Liver (tissue), 9 donors: ENCODE data around the gene FEZ2. TPM values are rescaled to one million over a fixed set of nuclear protein-coding genes. Genes with fewer than 3 reads are reported as not detected.

ENCODE experiments used
- DNase-seq: peaks from one replicate; pipeline ENCODE4 v3.0.0-alpha.2; 2017; ENCODE audit warnings: low spot score
- H3K27ac ChIP-seq, 2 donors: one replicate each; pipeline ENCODE4 v1.7.0; 2013; ENCODE audit warnings: inconsistent platforms in 2 of 2, low read length in 2 of 2, control low read depth in 1 of 2, low read depth in 1 of 2, mild to moderate bottlenecking in 1 of 2
- H3K27me3 ChIP-seq, 4 donors: one replicate each; pipeline versions ENCODE4 v1.6.1 to v1.7.0; 2013; ENCODE audit warnings: low read length in 3 of 4, inconsistent platforms in 1 of 4, mild to moderate bottlenecking in 1 of 4, moderate library complexity in 1 of 4; ENCODE audit not compliant: control insufficient read depth in 4 of 4, insufficient read depth in 4 of 4
- H3K36me3 ChIP-seq, 4 donors: one replicate each; pipeline versions ENCODE4 v1.6.1 to v1.7.0; 2013; ENCODE audit warnings: low read length in 3 of 4, mild to moderate bottlenecking in 3 of 4, low read depth in 1 of 4, moderate library complexity in 1 of 4; ENCODE audit not compliant: control insufficient read depth in 4 of 4, insufficient read depth in 3 of 4
- H3K4me1 ChIP-seq, 4 donors: one replicate each; pipeline versions ENCODE4 v1.6.1 to v1.7.0; 2013; ENCODE audit warnings: low read length in 3 of 4, mild to moderate bottlenecking in 3 of 4, moderate library complexity in 1 of 4; ENCODE audit not compliant: control insufficient read depth in 4 of 4, insufficient read depth in 4 of 4
- H3K4me3 ChIP-seq, 3 donors: one replicate each; pipeline versions ENCODE4 v1.6.1 to v1.7.0; 2013; ENCODE audit warnings: low read length in 3 of 3, control low read depth in 1 of 3, low read depth in 1 of 3, mild to moderate bottlenecking in 1 of 3
- H3K9ac ChIP-seq, 2 donors: one replicate each; pipeline ENCODE4 v1.7.0; 2013; ENCODE audit warnings: low read length in 2 of 2, mild to moderate bottlenecking in 2 of 2, moderate library complexity in 2 of 2, control low read depth in 1 of 2, low read depth in 1 of 2
- H3K9me3 ChIP-seq, 4 donors: one replicate each; pipeline versions ENCODE4 v1.6.1 to v1.7.0; 2013; ENCODE audit warnings: low read length in 3 of 4; ENCODE audit not compliant: control insufficient read depth in 4 of 4
- ATF3 ChIP-seq: IDR thresholded peaks from 2 replicates; pipeline ENCODE4 v1.6.1; 2016; ENCODE audit warnings: antibody characterized with exemption
- CTCF ChIP-seq: fragments of 150-350 bp; IDR thresholded peaks from 2 replicates; pipeline ENCODE4 v1.5.1; 2017; ENCODE audit warnings: improper control_type of control experiment, low read depth, low read length; ENCODE audit not compliant: missing input control
- EGR1 ChIP-seq, 2 donors: IDR thresholded peaks; 2 replicates each; pipeline ENCODE4 v1.6.1; 2016 to 2018; ENCODE audit warnings: antibody characterized with exemption in 2 of 2, low read depth in 2 of 2
- FOXA1 ChIP-seq: IDR thresholded peaks from 2 replicates; pipeline ENCODE4 v1.6.1; 2016; ENCODE audit warnings: antibody characterized with exemption
- FOXA2 ChIP-seq: IDR thresholded peaks from 2 replicates; pipeline ENCODE4 v1.6.1; 2016; ENCODE audit warnings: antibody characterized with exemption
- GABPA ChIP-seq, 2 donors: IDR thresholded peaks in 1 of 2; conservative IDR thresholded peaks in 1 of 2; 2 replicates each; pipeline ENCODE4 v1.6.1; 2016; ENCODE audit warnings: antibody characterized with exemption in 2 of 2, mild to moderate bottlenecking in 1 of 2, moderate library complexity in 1 of 2
- HNF4A ChIP-seq, 2 donors: conservative IDR thresholded peaks; 2 replicates each; pipeline ENCODE4 v1.6.1; 2016; ENCODE audit warnings: antibody characterized with exemption in 2 of 2, mild to moderate bottlenecking in 2 of 2
- HNF4G ChIP-seq: IDR thresholded peaks from 2 replicates; pipeline ENCODE4 v1.6.1; 2016; ENCODE audit warnings: antibody characterized with exemption
- JUND ChIP-seq, 2 donors: IDR thresholded peaks; 2 replicates each; pipeline ENCODE4 v1.6.1; 2016; ENCODE audit warnings: antibody characterized with exemption in 2 of 2
- MAX ChIP-seq: IDR thresholded peaks from 2 replicates; pipeline ENCODE4 v1.6.1; 2016; ENCODE audit warnings: antibody characterized with exemption
- NR2F2 ChIP-seq: IDR thresholded peaks from 2 replicates; pipeline ENCODE4 v1.6.1; 2016; ENCODE audit warnings: antibody characterized with exemption
- RAD21 ChIP-seq, 2 donors: IDR thresholded peaks; 2 replicates each; pipeline ENCODE4 v1.6.1; 2016; ENCODE audit warnings: antibody characterized with exemption in 2 of 2, mild to moderate bottlenecking in 2 of 2
- REST ChIP-seq: IDR thresholded peaks from 2 replicates; pipeline ENCODE4 v1.6.1; 2016; ENCODE audit warnings: antibody characterized with exemption, mild to moderate bottlenecking
- RXRA ChIP-seq, 2 donors: IDR thresholded peaks; 2 replicates each; pipeline ENCODE4 v1.6.1; 2017 to 2018; ENCODE audit warnings: antibody characterized with exemption in 2 of 2, mild to moderate bottlenecking in 1 of 2
- SP1 ChIP-seq: IDR thresholded peaks from 2 replicates; pipeline ENCODE4 v1.6.1; 2018; ENCODE audit warnings: antibody characterized with exemption, mild to moderate bottlenecking
- TAF1 ChIP-seq: conservative IDR thresholded peaks from 2 replicates; pipeline ENCODE4 v1.6.1; 2016; ENCODE audit warnings: antibody characterized with exemption, mild to moderate bottlenecking
- YY1 ChIP-seq: IDR thresholded peaks from 2 replicates; pipeline ENCODE4 v1.6.1; 2016; ENCODE audit warnings: antibody characterized with exemption, mild to moderate bottlenecking
- ZBTB33 ChIP-seq: IDR thresholded peaks from 2 replicates; pipeline ENCODE4 v1.6.1; 2016; ENCODE audit warnings: antibody characterized with exemption
- WGBS: extraction: QIAGEN DNeasy Blood & Tissue Kit; methylation state at CpG from one replicate; pipeline ENCODE4 v1.1.7; 2013; 5-methylcytosine and 5-hydroxymethylcytosine counted together
- polyA plus RNA-seq, 2 donors: library from polyadenylated mRNA; stranded (reverse) in 1 of 2; unstranded in 1 of 2; fragments of 200-250 nt in 1 of 2; fragments of >200 nt in 1 of 2; fragmentation: Nextera tagmentation in 1 of 2; extraction: Ambion mirVana in 1 of 2; gene quantifications; one replicate each; pipeline versions ENCODE4 v1.2.1 to v1.2.3, GENCODE V29; 2013 to 2015
- total RNA-seq, 2 donors: library from RNA; depleted of rRNA; stranded (reverse); fragments of >200 nt; gene quantifications; one replicate each; pipeline ENCODE4 v1.2.3, GENCODE V29; 2014
- donor health status: healthy.
- donor health status: healthy.
- donor health status: healthy.
- donor health status: healthy.
- donor health status: healthy.

The FEZ2 gene
- total and polyA plus RNA-seq, 4 donors = 11.9 to 16.1 (median 14.1) TPM

- Histone ChIP-seq H3K4me1 (no peaks in the 10 kb centered on the region), H3K27me3 (no peaks in the 10 kb centered on the region), H3K9me3 (no peaks in the 10 kb centered on the region), H3K9ac (no peak overlapping the region), H3K27ac (no peak overlapping the region), H3K4me3 (no peak overlapping the region), H3K36me3 (no peaks in the 10 kb centered on the region)
- no peak for DNase-seq
- TF ChIP-seq HNF4G (no peak), ATF3 (no peak), SP1 (no peak), YY1 (no peak), GABPA (IDR thresholded peaks at IDR 0.05 in 1 of 2, conservative IDR thresholded peaks at IDR 0.05 in 1 of 2) (no peak), EGR1 (IDR thresholded peaks at IDR 0.05; ENCODE audit: low read depth in 2 of 2) (no peak), REST (no peak), RXRA (IDR thresholded peaks at IDR 0.05) (no peak)
Measured at GRCh38 chr2:36616947-36617346, 19.0 kb upstream of the FEZ2 start.

- WGBS = 89% methylated on average over 6 of the region's 6 CpGs
- no peak overlapping the region for H3K4me3 ChIP-seq
- TF ChIP-seq SP1 (no peak), ZBTB33 (no peak), REST (no peak), RXRA (IDR thresholded peaks at IDR 0.05) (no peak), HNF4G (no peak), JUND (IDR thresholded peaks at IDR 0.05) (no peak), NR2F2 (no peak), TAF1 (no peak), ATF3 (no peak), FOXA2 (no peak), FOXA1 (no peak), HNF4A (conservative IDR thresholded peaks at IDR 0.05) (no peak), MAX (no peak), GABPA (IDR thresholded peaks at IDR 0.05 in 1 of 2, conservative IDR thresholded peaks at IDR 0.05 in 1 of 2) (no peak), EGR1 (IDR thresholded peaks at IDR 0.05; ENCODE audit: low read depth in 2 of 2) (no peak), YY1 (no peak), RAD21 (IDR thresholded peaks at IDR 0.05) (no peak), CTCF (no peak)
- DNase-seq = no peak
- H3K27ac ChIP-seq = no peak overlapping the region
- H3K36me3 ChIP-seq = no peaks in the 10 kb centered on the region
- H3K27me3 ChIP-seq = no peaks in the 10 kb centered on the region
- no peak overlapping the region for H3K9ac ChIP-seq
- no peaks in the 10 kb centered on the region for H3K4me1 ChIP-seq
- H3K9me3 ChIP-seq = no peaks in the 10 kb centered on the region
Measured at GRCh38 chr2:36615222-36615621, 17.3 kb upstream of the FEZ2 start.
